H1 (cell line): ENCODE data around the gene GLDC. TPM values are rescaled to one million over a fixed set of nuclear protein-coding genes. Genes with fewer than 3 reads are reported as not detected.

Source experiments
- CBX5 ChIP-seq: fragments of 300-800, 300-1000 bp; sonication (generic); IDR thresholded peaks from 2 replicates; pipeline ENCODE4 v1.7.1; 2016; ENCODE audit warnings: antibody characterized with exemption, low read length, low read depth
- CHD1 ChIP-seq: IDR thresholded peaks from 2 replicates; pipeline ENCODE4 v1.6.1; 2012; ENCODE audit warnings: low read depth, low read length, improper control_type of control experiment
- CHD7 ChIP-seq: fragments of 300-600 bp; sonication (generic); IDR thresholded peaks from 2 replicates; pipeline ENCODE4 v1.7.1; 2012; ENCODE audit warnings: low read length, moderate library complexity, mild to moderate bottlenecking, inconsistent platforms; ENCODE audit not compliant: insufficient replicate concordance
- polyA plus RNA-seq, 7 experiments: library from polyadenylated mRNA; depleted of rRNA in 3 of 7; stranded (reverse) in 5 of 7; unstranded in 2 of 7; fragments of >200 nt in 5 of 7; fragments of 200-250 nt in 2 of 7; gene quantifications; 1 replicate in 5 of 7; 2 replicates in 1 of 7; 4 replicates in 1 of 7; pipeline versions ENCODE4 v1.2.1 to v1.2.3, GENCODE V29; 2011 to 2013; ENCODE audit warnings: missing spikeins in 2 of 7, mixed read lengths in 2 of 7
- total RNA-seq: library from RNA; stranded (reverse); fragmentation: NEBNext Ultra II Directional; extraction: Animal tissue kit (Norgen Biotek cat#: 25700); gene quantifications from 2 replicates; pipeline ENCODE4 v1.2.1, GENCODE V29; 2021

The GLDC gene
- total and polyA plus RNA-seq, 2 of the 8 experiments (the other 6 are each of a cell fraction or from before 2014, with no cell fraction given): 48.8 to 101 TPM

- no peak for TF ChIP-seq CHD7
- no peak for TF ChIP-seq CHD1
- no peak for TF ChIP-seq CBX5
Measured at GRCh38 chr9:6564360-6564759, 81.2 kb downstream of the GLDC start (continued).
